Esophagus muscularis mucosa (tissue), 4 donors: ENCODE measurements around the gene C3orf62.

ENCODE experiments used
- CTCF ChIP-seq, 3 experiments: fragments of 200-600 bp in 2 of 3; fragments of 450-650 bp in 1 of 3; sonication (generic) in 2 of 3; IDR thresholded peaks; one replicate each; pipeline ENCODE4 v1.5.1; 2017 to 2019; ENCODE audit warnings: antibody characterized with exemption in 3 of 3, mild to moderate bottlenecking in 2 of 3, moderate library complexity in 1 of 3
- EP300 ChIP-seq: sonication (generic); formaldehyde crosslinking; IDR thresholded peaks from one replicate; pipeline ENCODE4 v1.6.1; 2017; ENCODE audit warnings: antibody characterized with exemption
- POLR2A ChIP-seq: fragments of 450-650 bp; IDR thresholded peaks from one replicate; pipeline ENCODE4 v1.6.1; 2017; ENCODE audit warnings: antibody characterized with exemption, moderate library complexity, mild to moderate bottlenecking, low read depth
- POLR2AphosphoS5 ChIP-seq, 2 donors: sonication (generic); formaldehyde crosslinking; IDR thresholded peaks; one replicate each; pipeline ENCODE4 v1.6.1; 2017; ENCODE audit warnings: antibody characterized with exemption in 2 of 2

DNA sequence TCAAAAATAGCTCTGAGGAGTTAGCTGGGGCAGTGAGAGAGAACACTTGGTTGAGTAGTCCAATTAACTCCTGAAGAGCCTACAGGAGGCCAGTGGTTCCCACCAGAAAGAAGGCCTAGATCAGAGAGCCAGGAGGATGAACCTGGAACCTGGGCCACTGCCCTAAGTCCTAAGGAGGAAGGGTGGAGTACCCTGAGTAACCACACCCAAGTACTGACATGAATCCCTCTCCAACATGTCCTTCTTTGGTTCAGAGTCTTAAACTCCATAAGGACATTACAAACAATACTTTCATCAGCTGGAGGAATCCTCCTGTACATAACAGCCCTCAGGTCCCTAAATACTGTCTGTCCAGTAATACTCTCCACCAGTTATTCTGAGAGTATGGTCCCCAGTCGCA, 25.6 kb upstream of the C3orf62 start:
- TF ChIP-seq CTCF (IDR thresholded peaks at IDR 0.05) (no peak), POLR2A (no peak), EP300 (no peak), POLR2AphosphoS5 (IDR thresholded peaks at IDR 0.05) (no peak)
